Vagina (tissue), 2 donors: Measurements from ENCODE around the gene TXNRD1. TPM values are rescaled to one million over a fixed set of nuclear protein-coding genes. Genes with fewer than 3 reads are reported as not detected.
"Not testable (repeated sequence)": the region's sequence is repeated elsewhere in the genome, so short reads cannot be mapped to it uniquely, and the experiment has no call there.

Experiments used
- DNase-seq, 2 donors: peaks; one replicate each; pipeline ENCODE4 v3.0.0-alpha.2; 2017; ENCODE audit errors: extremely low spot score in 2 of 2
- H3K27ac ChIP-seq: fragments of 200-600 bp; sonication (generic); one replicate; pipeline ENCODE4 v1.5.1; 2019
- H3K27me3 ChIP-seq: fragments of 200-600 bp; sonication (generic); one replicate; pipeline ENCODE4 v1.5.1; 2019
- H3K36me3 ChIP-seq, 2 donors: fragments of 200-600 bp; sonication (generic); one replicate each; pipeline ENCODE4 v1.5.1; 2017 to 2019
- H3K4me1 ChIP-seq: fragments of 200-600 bp; sonication (generic); one replicate; pipeline ENCODE4 v1.5.1; 2019
- H3K4me3 ChIP-seq, 2 donors: fragments of 200-600 bp; sonication (generic); 1 replicate in 1 of 2; 2 replicates in 1 of 2; pipeline ENCODE4 v1.5.1; 2016 to 2019
- H3K9me3 ChIP-seq: fragments of 200-600 bp; sonication (generic); one replicate; pipeline ENCODE4 v1.5.1; 2019
- CTCF ChIP-seq, 3 experiments: fragments of 450-650 bp in 2 of 3; fragments of 200-600 bp in 1 of 3; sonication (generic) in 1 of 3; IDR thresholded peaks; one replicate each; pipeline ENCODE4 v1.5.1; 2017 to 2019; ENCODE audit warnings: antibody characterized with exemption in 3 of 3, mild to moderate bottlenecking in 2 of 3, moderate library complexity in 2 of 3
- POLR2A ChIP-seq, 2 donors: fragments of 450-650 bp; IDR thresholded peaks; one replicate each; pipeline ENCODE4 v1.6.1; 2017; ENCODE audit warnings: antibody characterized with exemption in 2 of 2, mild to moderate bottlenecking in 2 of 2, moderate library complexity in 2 of 2
- POLR2AphosphoS5 ChIP-seq, 2 donors: sonication (generic); formaldehyde crosslinking; IDR thresholded peaks; one replicate each; pipeline ENCODE4 v1.9.0; 2017; ENCODE audit warnings: antibody characterized with exemption in 2 of 2, mild to moderate bottlenecking in 2 of 2, low read depth in 1 of 2; ENCODE audit not compliant: insufficient read depth in 1 of 2
- intact Hi-C: fragments of 100-400 bp; cut with DNase I; formaldehyde crosslinking; loops from one replicate; pipeline ENCODE4 v1.15.1; 2023
- total RNA-seq: library from RNA; depleted of rRNA; stranded (reverse); fragments of >200 nt; gene quantifications from one replicate; pipeline ENCODE4 v1.2.3, GENCODE V29; 2016

The TXNRD1 gene
- total RNA-seq, 1 donor from 2014 or later, result 144 TPM

- no peaks in the 10 kb centered on the region for H3K4me1 ChIP-seq
- no peak for TF ChIP-seq POLR2AphosphoS5 (IDR thresholded peaks at IDR 0.05; ENCODE audit: insufficient read depth in 1 of 2, low read depth in 1 of 2)
- intact Hi-C loops, result no loop called here
- H3K36me3 ChIP-seq, result no peaks in the 10 kb centered on the region
- no peaks in the 10 kb centered on the region for H3K27me3 ChIP-seq
- no peak overlapping the region for H3K27ac ChIP-seq
- H3K4me3 ChIP-seq, result no peak overlapping the region
- DNase-seq, result no peak
- H3K9me3 ChIP-seq, result no peaks in the 10 kb centered on the region
Observed at GRCh38 chr12:104168596-104168995, 47.0 kb upstream of the TXNRD1 start.

- H3K36me3 ChIP-seq, result no peaks in the 10 kb centered on the region
- TF ChIP-seq POLR2AphosphoS5 (IDR thresholded peaks at IDR 0.05; ENCODE audit: insufficient read depth in 1 of 2, low read depth in 1 of 2) (no peak), CTCF (IDR thresholded peaks at IDR 0.05) (no peak)
Observed at GRCh38 chr12:104171785-104172569, 43.6 kb upstream of the TXNRD1 start.

GRCh38 chr12:104172570-104172947 lies 43.0 kb upstream of the TXNRD1 start:
- H3K27ac ChIP-seq, result no peak overlapping the region
- H3K9me3 ChIP-seq, result no peaks in the 10 kb centered on the region
- no peak for DNase-seq
- no peak overlapping the region for H3K4me3 ChIP-seq
- intact Hi-C loops, result no loop called here
- H3K4me1 ChIP-seq, result peaks cover 12% of the 10 kb centered on the region
- H3K36me3 ChIP-seq, result no peaks in the 10 kb centered on the region
- no peaks in the 10 kb centered on the region for H3K27me3 ChIP-seq
- TF ChIP-seq POLR2AphosphoS5 (IDR thresholded peaks at IDR 0.05; ENCODE audit: insufficient read depth in 1 of 2, low read depth in 1 of 2), result no peak
- no peak for TF ChIP-seq CTCF (IDR thresholded peaks at IDR 0.05)
- TF ChIP-seq POLR2A (IDR thresholded peaks at IDR 0.05), result no peak

More at GRCh38 chr12:104171785-104172569, 43.6 kb upstream of the TXNRD1 start:
- Histone ChIP-seq H3K9me3 (no peaks in the 10 kb centered on the region), H3K4me1 (peaks cover 9% of the 10 kb centered on the region), H3K27me3 (no peaks in the 10 kb centered on the region), H3K4me3 (no peak overlapping the region), H3K27ac (no peak overlapping the region)
- peak; percentile 46 to 80 for DNase-seq
- intact Hi-C loops, result no loop called here

GRCh38 chr12:104173804-104174203 lies 41.8 kb upstream of the TXNRD1 start:
- intact Hi-C loops, H3K4me3 ChIP-seq, H3K27ac ChIP-seq, H3K9me3 ChIP-seq, DNase-seq, H3K36me3 ChIP-seq, H3K27me3 ChIP-seq: not testable (repeated sequence)
- H3K4me1 ChIP-seq, result peaks cover 22% of the 10 kb centered on the region

GRCh38 chr12:104175726-104176247 lies 39.8 kb upstream of the TXNRD1 start:
- H3K27ac ChIP-seq, result peak overlapping the region; percentile 67

More at GRCh38 chr12:104175726-104176247, 39.8 kb upstream of the TXNRD1 start:
- intact Hi-C loops, result no loop called here
- peak in 1 of 2 donors; percentile 77 for DNase-seq
- no peak overlapping the region for H3K4me3 ChIP-seq
- no peaks in the 10 kb centered on the region for H3K9me3 ChIP-seq
- TF ChIP-seq POLR2AphosphoS5 (IDR thresholded peaks at IDR 0.05; ENCODE audit: insufficient read depth in 1 of 2, low read depth in 1 of 2) (no peak), CTCF (IDR thresholded peaks at IDR 0.05) (no peak), POLR2A (IDR thresholded peaks at IDR 0.05) (no peak)
- H3K36me3 ChIP-seq, result no peaks in the 10 kb centered on the region
- H3K4me1 ChIP-seq, result peaks cover 42% of the 10 kb centered on the region
- H3K27me3 ChIP-seq, result no peaks in the 10 kb centered on the region
